GM12864 (cell line): ENCODE measurements around the gene HPS3.

Experiments
- DNase-seq: peaks from one replicate; pipeline ENCODE4 v3.0.0-alpha.2; 2011; ENCODE audit warnings: low read depth
- H3K4me3 ChIP-seq: 2 replicates; pipeline ENCODE4 v1.5.1; 2011; ENCODE audit warnings: mild to moderate bottlenecking, low read depth, low read length, control low read depth
- CTCF ChIP-seq: IDR thresholded peaks from 2 replicates; pipeline ENCODE4 v1.5.1; 2011; ENCODE audit warnings: low read depth, mild to moderate bottlenecking, moderate library complexity, low read length, control low read depth, inconsistent platforms; ENCODE audit errors: missing control alignments

Gene HPS3

GRCh38 chr3:149145356-149145755 lies 15.9 kb downstream of the HPS3 start:
- no peak for DNase-seq
- TF ChIP-seq CTCF, result no peak
- no peak overlapping the region for H3K4me3 ChIP-seq

DNA sequence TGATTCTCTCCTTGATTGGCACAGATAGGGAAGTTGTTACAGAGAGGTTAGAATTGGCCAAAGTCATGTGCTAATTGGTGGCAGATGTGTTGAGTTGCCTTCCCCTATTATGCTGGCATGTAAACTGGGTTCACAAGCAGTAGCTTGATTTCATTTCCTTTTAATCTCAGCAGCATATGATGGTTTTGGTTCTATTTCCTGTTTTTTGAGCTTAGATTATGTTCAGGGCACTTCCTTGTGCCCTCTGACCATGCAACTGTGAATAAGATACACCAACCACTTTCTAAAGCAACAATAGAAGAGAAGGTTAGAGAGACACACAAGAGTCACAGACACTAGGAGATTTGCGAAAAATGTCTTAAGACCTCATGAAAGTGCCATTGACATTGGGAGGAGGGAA lies 16.5 kb downstream of the HPS3 start:
- no peak for TF ChIP-seq CTCF
- peak; percentile 31 for DNase-seq
- H3K4me3 ChIP-seq, result no peak overlapping the region

DNA sequence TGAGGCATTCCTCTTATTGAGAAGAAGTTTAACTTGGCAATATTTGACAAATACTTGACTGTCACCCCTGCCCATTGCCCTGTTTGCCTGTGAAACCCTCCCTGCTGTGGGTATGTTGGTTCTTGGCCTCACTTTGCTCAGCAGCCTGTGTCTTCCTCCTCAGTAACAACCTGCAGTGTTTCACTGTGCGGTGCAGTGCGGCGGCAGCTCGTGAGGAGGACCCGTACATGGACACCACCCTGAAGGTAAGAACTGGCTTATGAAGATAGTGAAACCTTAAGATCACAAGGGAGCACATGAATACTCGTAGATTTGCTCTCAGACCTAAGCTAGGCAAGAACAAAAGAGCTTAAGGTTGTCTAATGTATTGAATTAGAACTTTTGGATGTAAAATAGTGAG lies 21.0 kb downstream of the HPS3 start:
- H3K4me3 ChIP-seq, result no peak overlapping the region
- TF ChIP-seq CTCF, result no peak
- DNase-seq, result no peak

- no peak overlapping the region for H3K4me3 ChIP-seq
- no peak for DNase-seq
- no peak for TF ChIP-seq CTCF
Measured at GRCh38 chr3:149151843-149152242, 22.4 kb downstream of the HPS3 start.

DNA sequence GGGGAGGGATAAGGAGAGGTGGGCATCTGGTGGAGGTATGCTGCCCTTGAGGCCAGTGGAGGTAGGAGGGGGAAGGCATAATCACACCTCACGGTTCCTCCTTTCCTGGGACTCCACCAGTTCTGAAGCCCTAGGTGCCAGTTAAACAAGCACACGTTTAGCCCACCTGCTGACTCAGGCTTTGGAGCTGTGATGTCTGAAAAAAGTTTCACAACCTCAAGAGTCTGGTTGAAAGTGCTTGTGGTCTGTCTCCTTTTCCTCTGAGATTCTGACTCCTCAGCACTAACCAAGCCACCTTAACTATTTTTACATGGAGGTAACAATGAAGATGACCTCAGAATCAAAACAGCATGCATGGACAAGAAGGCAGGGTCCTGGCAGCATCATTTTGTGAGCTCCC lies 23.0 kb downstream of the HPS3 start:
- no peak overlapping the region for H3K4me3 ChIP-seq
- peak; percentile 46 for DNase-seq
- no peak for TF ChIP-seq CTCF

DNA sequence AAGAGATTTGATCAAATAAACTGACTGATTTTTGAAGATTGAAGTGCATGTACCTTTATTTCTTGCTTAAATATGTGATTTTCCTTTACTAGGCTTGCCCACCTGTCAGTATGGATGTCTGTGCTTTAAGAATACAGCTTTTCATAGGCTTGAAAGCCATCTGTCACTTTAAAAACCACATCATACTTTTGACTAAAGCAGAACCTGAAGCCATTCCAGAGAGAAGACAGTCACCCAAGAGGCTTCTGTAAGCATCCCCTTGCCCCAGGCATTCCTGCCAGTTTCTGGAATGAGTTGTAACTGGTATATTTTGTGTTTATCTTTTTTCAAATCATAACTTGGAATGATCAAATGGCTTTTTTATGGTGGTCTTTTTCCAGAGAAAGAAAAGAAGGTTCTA lies 24.0 kb downstream of the HPS3 start:
- DNase-seq, result no peak
- H3K4me3 ChIP-seq, result no peak overlapping the region
- no peak for TF ChIP-seq CTCF

DNA sequence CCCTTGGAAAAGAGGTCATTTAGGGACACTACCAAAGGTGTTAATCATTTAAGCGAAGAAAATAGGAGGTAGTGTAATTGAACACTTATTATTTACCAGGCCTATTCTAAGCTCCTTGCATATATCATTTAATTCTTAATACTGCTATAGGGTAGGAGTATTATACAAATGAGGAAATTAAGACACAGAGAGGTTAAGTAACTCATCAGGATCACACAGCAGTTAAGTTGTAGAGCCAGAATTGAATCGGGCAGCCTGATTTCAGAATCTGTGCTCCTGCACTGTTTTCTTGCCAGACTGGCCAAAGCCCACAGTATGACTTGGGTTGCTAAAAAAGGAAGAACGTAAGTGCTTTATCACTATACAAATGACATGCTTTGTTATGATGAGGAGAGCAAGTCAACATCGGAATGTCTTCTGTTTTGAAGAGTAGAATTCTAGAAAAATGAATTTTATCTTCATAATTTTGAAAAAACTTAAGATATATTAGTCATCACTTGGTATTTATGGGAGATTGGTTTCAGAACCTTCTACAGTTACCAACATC lies 31.4 kb downstream of the HPS3 start:
- TF ChIP-seq CTCF, result no peak
- H3K4me3 ChIP-seq, result no peak overlapping the region
- DNase-seq, result no peak
